HL-60 (cell line): ENCODE results near the gene PRRC2B.

Source experiments
- DNase-seq, 2 experiments: peaks; one replicate each; pipeline ENCODE4 v3.0.0-alpha.2; 2010 to 2020; ENCODE audit warnings: low read depth in 1 of 2, low spot score in 1 of 2
- H3K27ac ChIP-seq: fragments of 250-450 bp; sonication (Bioruptor Pico); replicated peaks from 2 replicates; pipeline ENCODE4 v1.5.1; 2020; ENCODE audit warnings: mild to moderate bottlenecking, moderate library complexity
- H3K27me3 ChIP-seq: fragments of 250-450 bp; sonication (Bioruptor Pico); 2 replicates; pipeline ENCODE4 v1.5.1; 2021; ENCODE audit warnings: mild to moderate bottlenecking, moderate library complexity; ENCODE audit not compliant: insufficient read depth, poor library complexity, severe bottlenecking
- H3K4me3 ChIP-seq: replicated peaks from 2 replicates; pipeline ENCODE4 v1.5.1; 2011; ENCODE audit warnings: mild to moderate bottlenecking, control low read depth, low read length; ENCODE audit not compliant: insufficient read depth
- CTCF ChIP-seq: IDR thresholded peaks from one replicate; pipeline ENCODE4 v1.5.1; 2011; ENCODE audit warnings: low read length, control low read depth, inconsistent platforms; ENCODE audit not compliant: insufficient read depth
- GABPA ChIP-seq: IDR thresholded peaks from 2 replicates; pipeline ENCODE4 v1.6.1; 2012; ENCODE audit warnings: low read depth
- POLR2AphosphoS5 ChIP-seq: IDR thresholded peaks from 2 replicates; pipeline ENCODE4 v1.6.1; 2012; ENCODE audit warnings: low read depth
- REST ChIP-seq: IDR thresholded peaks from 2 replicates; pipeline ENCODE4 v1.6.1; 2012; ENCODE audit warnings: low read depth; ENCODE audit not compliant: insufficient replicate concordance
- SPI1 ChIP-seq: IDR thresholded peaks from 2 replicates; pipeline ENCODE4 v1.6.1; 2012; ENCODE audit warnings: low read depth, mild to moderate bottlenecking, borderline replicate concordance

Gene PRRC2B

GRCh38 chr9:131358556-131358955 lies 35.3 kb upstream of the PRRC2B start:
- Histone ChIP-seq H3K27ac (no peak overlapping the region), H3K4me3 (no peak overlapping the region), H3K27me3 (no peaks in the 10 kb centered on the region)
- TF ChIP-seq REST (no peak), GABPA (no peak), CTCF (no peak), POLR2AphosphoS5 (no peak), SPI1 (no peak)
- no peak for DNase-seq

GRCh38 chr9:131361202-131361833 lies 32.6 kb upstream of the PRRC2B start:
- peak; percentile 28 to 33 for DNase-seq
- H3K27ac ChIP-seq, result peak overlapping the region; percentile 18; the same call in 1 of the 2 replicates
- H3K27me3 ChIP-seq, result no peaks in the 10 kb centered on the region
- TF ChIP-seq GABPA (no peak), SPI1 (peak; percentile 16; the same call in 1 of the 2 replicates)
- no peak overlapping the region for H3K4me3 ChIP-seq

GRCh38 chr9:131365546-131365945 lies 28.3 kb upstream of the PRRC2B start:
- H3K27me3 ChIP-seq, result no peaks in the 10 kb centered on the region
- DNase-seq, result no peak
- no peak overlapping the region for H3K27ac ChIP-seq
- no peak overlapping the region for H3K4me3 ChIP-seq
- TF ChIP-seq POLR2AphosphoS5 (no peak), CTCF (no peak), GABPA (no peak), SPI1 (no peak), REST (no peak)

- no peak for DNase-seq
- H3K4me3 ChIP-seq, result no peak overlapping the region
- no peaks in the 10 kb centered on the region for H3K27me3 ChIP-seq
- no peak overlapping the region for H3K27ac ChIP-seq
- no peak for TF ChIP-seq POLR2AphosphoS5
- no peak for TF ChIP-seq SPI1
- no peak for TF ChIP-seq CTCF
- TF ChIP-seq REST, result no peak
- TF ChIP-seq GABPA, result no peak
These were observed 27.0 kb upstream of the PRRC2B start for GRCh38 chr9:131366761-131367401.
